Mucosa of rectum (tissue), 2 donors: ENCODE data around the gene CEP63.

Experiments
- H3K27ac ChIP-seq, 2 donors: one replicate each; pipeline ENCODE4 v1.7.0; 2013; ENCODE audit warnings: inconsistent platforms in 2 of 2, low read depth in 2 of 2, low read length in 2 of 2
- H3K27me3 ChIP-seq, 2 donors: one replicate each; pipeline ENCODE4 v1.7.0; 2013; ENCODE audit warnings: low read length in 2 of 2; ENCODE audit not compliant: control insufficient read depth in 2 of 2, insufficient read depth in 2 of 2
- H3K36me3 ChIP-seq, 2 donors: one replicate each; pipeline ENCODE4 v1.7.0; 2013; ENCODE audit warnings: low read length in 2 of 2; ENCODE audit not compliant: control insufficient read depth in 2 of 2, insufficient read depth in 2 of 2
- H3K4me1 ChIP-seq, 2 donors: one replicate each; pipeline ENCODE4 v1.7.0; 2013; ENCODE audit warnings: low read length in 2 of 2, mild to moderate bottlenecking in 1 of 2; ENCODE audit not compliant: control insufficient read depth in 2 of 2, insufficient read depth in 2 of 2
- H3K4me3 ChIP-seq, 2 donors: one replicate each; pipeline ENCODE4 v1.7.0; 2013; ENCODE audit warnings: low read length in 2 of 2
- H3K9ac ChIP-seq, 2 donors: one replicate each; pipeline ENCODE4 v1.7.0; 2013; ENCODE audit warnings: low read length in 2 of 2, low read depth in 1 of 2, mild to moderate bottlenecking in 1 of 2
- H3K9me3 ChIP-seq, 2 donors: one replicate each; pipeline ENCODE4 v1.7.0; 2013; ENCODE audit warnings: low read length in 2 of 2; ENCODE audit not compliant: control insufficient read depth in 2 of 2
- donor health status: healthy.
- donor health status: Normal muscosa, but diverticular disease.

The CEP63 gene

GRCh38 chr3:134485718-134486576, at the start of gene CEP63, which contains the start of gene ANAPC13:
Gene CEP63 (plus strand): TSS chr3:134486057. CDS start chr3:134495321, 9,264 bp downstream.
Gene ANAPC13 (minus strand): TSS chr3:134485985. CDS start chr3:134482904, 3,081 bp downstream.
- Histone ChIP-seq H3K9ac (peak within 1 kb of the TSS; percentile 89 to 99), H3K27ac (peak within 1 kb of the TSS; percentile 94 to 96), H3K36me3 (peaks cover 18 to 20% of the 10 kb centered on the region in 2 donors), H3K4me3 (peak within 1 kb of the TSS; percentile 88 to 98), H3K27me3 (no peaks in the 10 kb centered on the region), H3K4me1 (peaks cover 7 to 17% of the 10 kb centered on the region in 2 donors), H3K9me3 (no peaks in the 10 kb centered on the region)

- Histone ChIP-seq H3K4me1 (no peaks in the 10 kb centered on the region), H3K9ac (no peak overlapping the region), H3K36me3 (no peaks in the 10 kb centered on the region), H3K4me3 (no peak overlapping the region), H3K9me3 (no peaks in the 10 kb centered on the region), H3K27me3 (peaks cover 0 to 3% of the 10 kb centered on the region in 2 donors), H3K27ac (no peak overlapping the region)
These were observed 48.6 kb upstream of the CEP63 start for GRCh38 chr3:134437211-134437752.

- Histone ChIP-seq H3K9me3 (no peaks in the 10 kb centered on the region), H3K27me3 (no peaks in the 10 kb centered on the region), H3K4me3 (no peak overlapping the region), H3K9ac (no peak overlapping the region), H3K4me1 (no peaks in the 10 kb centered on the region), H3K36me3 (no peaks in the 10 kb centered on the region), H3K27ac (no peak overlapping the region)
These were observed 44.5 kb upstream of the CEP63 start for GRCh38 chr3:134441321-134441720.

GRCh38 chr3:134441821-134442220, 44.0 kb upstream of the CEP63 start:
- no peak overlapping the region for H3K9ac ChIP-seq
- no peak overlapping the region for H3K27ac ChIP-seq
- no peaks in the 10 kb centered on the region for H3K9me3 ChIP-seq
- H3K4me3 ChIP-seq, result no peak overlapping the region
- no peaks in the 10 kb centered on the region for H3K27me3 ChIP-seq
- H3K4me1 ChIP-seq, result no peaks in the 10 kb centered on the region
- H3K36me3 ChIP-seq, result no peaks in the 10 kb centered on the region

GRCh38 chr3:134445095-134445494, 40.8 kb upstream of the CEP63 start:
- no peak overlapping the region for H3K27ac ChIP-seq
- H3K4me1 ChIP-seq, result no peaks in the 10 kb centered on the region
- no peak overlapping the region for H3K4me3 ChIP-seq
- no peaks in the 10 kb centered on the region for H3K36me3 ChIP-seq
- H3K27me3 ChIP-seq, result no peaks in the 10 kb centered on the region
- H3K9ac ChIP-seq, result no peak overlapping the region
- no peaks in the 10 kb centered on the region for H3K9me3 ChIP-seq

- Histone ChIP-seq H3K4me3 (no peak overlapping the region), H3K9ac (no peak overlapping the region), H3K27me3 (no peaks in the 10 kb centered on the region), H3K4me1 (no peaks in the 10 kb centered on the region), H3K36me3 (no peaks in the 10 kb centered on the region), H3K9me3 (no peaks in the 10 kb centered on the region), H3K27ac (no peak overlapping the region)
These were observed 40.2 kb upstream of the CEP63 start for GRCh38 chr3:134445636-134446035.

GRCh38 chr3:134446800-134447199, 39.1 kb upstream of the CEP63 start:
- Histone ChIP-seq H3K27ac (no peak overlapping the region), H3K9me3 (no peaks in the 10 kb centered on the region), H3K27me3 (no peaks in the 10 kb centered on the region), H3K9ac (no peak overlapping the region), H3K4me3 (no peak overlapping the region), H3K4me1 (no peaks in the 10 kb centered on the region), H3K36me3 (no peaks in the 10 kb centered on the region)

- no peaks in the 10 kb centered on the region for H3K4me1 ChIP-seq
- H3K27me3 ChIP-seq, result no peaks in the 10 kb centered on the region
- no peak overlapping the region for H3K9ac ChIP-seq
- H3K4me3 ChIP-seq, result no peak overlapping the region
- no peaks in the 10 kb centered on the region for H3K9me3 ChIP-seq
- H3K36me3 ChIP-seq, result no peaks in the 10 kb centered on the region
- H3K27ac ChIP-seq, result no peak overlapping the region
These were observed 38.5 kb upstream of the CEP63 start for GRCh38 chr3:134447351-134447750.

- Histone ChIP-seq H3K4me3 (no peak overlapping the region), H3K27me3 (no peaks in the 10 kb centered on the region), H3K36me3 (no peaks in the 10 kb centered on the region)
These were observed 37.2 kb upstream of the CEP63 start for GRCh38 chr3:134448664-134449063.

GRCh38 chr3:134449277-134449676, 36.6 kb upstream of the CEP63 start:
- Histone ChIP-seq H3K9ac (no peak overlapping the region), H3K4me3 (no peak overlapping the region), H3K36me3 (no peaks in the 10 kb centered on the region), H3K4me1 (no peaks in the 10 kb centered on the region), H3K27me3 (no peaks in the 10 kb centered on the region), H3K9me3 (no peaks in the 10 kb centered on the region), H3K27ac (no peak overlapping the region)

More at GRCh38 chr3:134448664-134449063, 37.2 kb upstream of the CEP63 start:
- Histone ChIP-seq H3K4me1 (no peaks in the 10 kb centered on the region), H3K9me3 (no peaks in the 10 kb centered on the region), H3K9ac (no peak overlapping the region), H3K27ac (no peak overlapping the region)
